Tongue (tissue), 2 donors: Measurements from ENCODE around the gene TXNRD1. TPM values are rescaled to one million over a fixed set of nuclear protein-coding genes. Genes with fewer than 3 reads are reported as not detected.
"Not testable (repeated sequence)": the region's sequence is repeated elsewhere in the genome, so short reads cannot be mapped to it uniquely, and the experiment has no call there.

ENCODE experiments used
- DNase-seq: peaks from one replicate; pipeline ENCODE4 v3.0.0-alpha.2; 2015
- total RNA-seq: library from RNA; depleted of rRNA; stranded (reverse); fragments of >200 nt; gene quantifications from one replicate; pipeline ENCODE4 v1.2.3, GENCODE V29; 2014

The TXNRD1 gene
- total RNA-seq, 1 donor from 2014 or later: 56.1 TPM

GRCh38 chr12:104372721-104373335 lies 157.2 kb downstream of the TXNRD1 start:
- DNase-seq: no peak

DNA sequence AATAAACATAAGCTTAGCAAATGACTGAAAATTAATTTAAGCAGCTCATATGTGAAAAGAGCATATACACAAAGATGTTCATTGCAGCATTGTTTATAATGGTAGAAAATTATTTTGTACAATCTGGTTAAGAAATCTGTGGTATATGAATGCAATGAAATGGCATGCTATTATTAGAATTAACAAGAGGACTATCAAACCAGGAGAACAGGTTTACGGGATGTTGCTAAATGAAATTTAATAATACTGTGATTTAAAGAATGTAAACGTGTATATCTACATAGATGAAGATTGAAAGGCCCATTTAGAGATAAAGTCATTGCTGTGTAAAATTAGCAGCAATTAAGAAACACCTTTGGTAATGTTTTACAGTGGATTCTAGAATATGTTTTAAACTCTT lies 158.5 kb downstream of the TXNRD1 start:
- DNase-seq: no peak

DNA sequence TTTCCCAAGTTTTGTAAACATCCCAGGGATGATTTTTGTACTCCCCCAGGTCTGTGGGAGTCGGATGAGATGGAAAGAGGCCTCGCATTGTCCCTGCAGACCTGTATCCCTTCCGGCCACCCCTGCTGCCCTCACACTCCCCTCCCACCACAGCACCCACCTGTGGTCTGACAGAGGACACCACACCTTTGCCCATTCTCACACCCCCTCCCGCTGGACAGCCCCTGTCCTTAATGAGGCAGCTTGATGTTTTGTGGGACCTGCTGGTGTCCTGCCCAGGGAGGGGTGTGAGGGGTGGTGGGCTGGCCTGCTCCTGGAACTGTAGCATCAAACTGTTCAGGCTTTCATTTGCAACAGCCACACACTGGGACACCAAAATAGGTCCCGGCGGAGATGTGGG lies 159.2 kb downstream of the TXNRD1 start:
- DNase-seq: no peak

GRCh38 chr12:104375775-104376174 lies 160.2 kb downstream of the TXNRD1 start:
- DNase-seq: no peak

DNA sequence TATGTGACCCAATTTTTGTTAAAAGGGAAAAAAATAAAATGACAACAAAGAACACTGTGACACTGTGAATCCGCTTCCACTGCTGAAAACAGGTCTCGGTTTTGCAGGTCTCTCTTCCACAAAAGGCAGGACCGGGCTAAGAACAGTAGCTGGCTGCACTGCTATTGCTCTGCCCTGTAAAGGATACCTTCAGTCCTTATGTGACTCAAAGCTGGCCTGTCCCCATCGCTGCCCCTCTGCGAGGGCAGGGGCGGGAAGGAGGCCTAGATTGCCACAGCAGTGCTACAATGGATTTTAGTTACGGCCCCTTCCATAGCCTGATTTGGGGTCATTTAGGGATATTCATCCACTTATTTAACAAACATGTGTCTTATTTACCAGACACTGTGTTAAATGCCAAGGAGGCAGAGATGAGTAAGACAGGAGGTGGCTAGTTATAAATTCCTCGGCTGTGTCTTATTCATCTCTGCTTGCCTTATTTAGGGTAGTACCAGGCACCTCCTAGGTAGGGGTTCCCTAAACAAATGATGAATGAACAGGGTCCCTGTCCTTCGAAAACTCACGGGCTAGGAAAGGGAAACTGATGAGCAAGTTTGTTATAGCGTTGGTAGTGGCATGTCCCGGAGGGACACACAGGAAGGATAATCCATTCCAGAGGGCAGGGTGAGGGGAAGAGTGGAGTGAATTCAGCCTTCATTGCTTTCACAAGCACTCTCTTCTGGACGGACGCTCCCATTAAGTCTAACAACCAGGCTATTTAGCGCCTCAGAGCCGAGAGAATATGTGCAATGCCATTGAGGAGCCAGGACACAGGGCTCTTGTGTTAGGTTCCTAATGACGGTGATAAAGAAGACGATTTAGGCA lies 161.3 kb downstream of the TXNRD1 start:
- no peak for DNase-seq

DNA sequence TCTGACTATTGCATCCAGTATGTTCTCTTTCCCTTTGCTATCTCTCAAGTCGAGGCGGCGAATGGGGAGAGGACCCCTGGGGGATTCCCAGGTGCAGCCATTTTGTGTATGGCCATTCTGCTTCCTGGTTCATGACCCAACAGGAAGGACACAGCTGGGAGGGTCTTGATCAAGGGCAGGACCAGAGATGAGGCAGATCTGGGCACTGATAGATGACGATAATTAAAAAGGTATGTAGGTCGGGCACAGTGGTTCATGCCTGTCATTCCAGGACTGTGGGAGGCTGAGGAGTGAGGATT lies 161.9 kb downstream of the TXNRD1 start:
- DNase-seq: no peak

- DNase-seq: no peak
These were observed 162.8 kb downstream of the TXNRD1 start for GRCh38 chr12:104378427-104378826.

DNA sequence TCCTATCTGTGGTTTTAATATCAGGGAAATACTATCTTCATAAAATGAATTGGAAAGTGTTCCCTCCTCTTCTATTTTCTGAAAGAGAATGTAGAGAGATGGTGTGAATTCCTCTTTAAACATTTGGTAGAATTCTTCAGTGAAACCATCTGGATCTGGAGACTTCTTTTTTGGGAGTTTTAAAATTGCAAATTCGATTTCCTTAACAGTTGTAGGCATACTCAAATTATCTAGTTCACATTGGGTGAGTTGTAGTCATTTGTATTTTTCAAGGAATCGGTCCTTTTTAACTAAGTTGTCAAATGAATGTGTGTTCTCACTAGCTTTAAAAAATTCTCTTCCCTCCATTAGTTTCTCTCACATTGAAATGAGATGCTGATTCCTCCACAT lies 165.8 kb downstream of the TXNRD1 start:
- DNase-seq: no peak

GRCh38 chr12:104381731-104382480 lies 166.3 kb downstream of the TXNRD1 start:
- peak; percentile 93 for DNase-seq

- no peak for DNase-seq
These were observed 168.7 kb downstream of the TXNRD1 start for GRCh38 chr12:104384141-104384880.

- no peak for DNase-seq
These were observed 169.9 kb downstream of the TXNRD1 start for GRCh38 chr12:104385510-104385909.

- DNase-seq: no peak
These were observed 170.9 kb downstream of the TXNRD1 start for GRCh38 chr12:104386461-104386860.

DNA sequence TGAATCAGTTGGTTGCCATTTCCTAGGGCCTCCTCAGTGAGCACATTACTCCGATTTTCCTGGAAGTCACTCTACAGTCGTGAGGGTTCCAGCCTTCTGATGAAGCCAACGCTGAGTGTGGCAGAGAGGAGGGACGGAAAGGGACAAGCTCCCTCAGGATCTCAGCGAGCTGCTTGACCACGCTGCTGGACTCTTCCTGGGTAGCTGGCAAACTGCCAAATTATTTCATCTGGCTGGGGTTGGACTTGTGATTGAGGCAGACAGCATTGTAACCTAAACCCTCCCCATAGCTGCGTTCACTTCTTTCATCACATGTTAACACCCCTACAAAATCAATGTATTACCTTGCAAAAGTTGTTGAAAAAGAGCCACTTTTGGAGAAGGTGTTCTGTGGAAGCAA lies 171.6 kb downstream of the TXNRD1 start:
- peak; percentile 25 for DNase-seq

DNA sequence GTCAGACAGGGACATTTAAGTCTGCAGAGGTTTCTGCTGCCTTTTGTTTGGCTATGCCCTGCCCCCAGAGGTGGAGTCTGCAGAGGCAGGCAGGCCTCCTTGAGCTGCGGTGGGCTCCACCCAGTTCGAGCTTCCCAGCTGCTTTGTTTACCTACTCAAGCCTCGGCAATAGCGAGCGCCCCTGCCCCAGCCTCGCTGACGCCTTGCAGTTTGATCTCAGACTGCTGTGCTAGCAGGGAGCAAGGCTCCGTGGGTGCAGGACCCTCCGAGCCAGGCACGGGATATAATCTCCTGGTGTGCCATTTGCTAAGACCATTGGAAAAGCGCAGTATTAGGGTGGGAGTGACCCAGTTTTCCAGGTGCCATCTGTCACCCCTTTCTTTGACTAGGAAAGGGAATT lies 178.5 kb downstream of the TXNRD1 start:
- DNase-seq: not testable (repeated sequence)

Other genes starting within 250 kb of the TXNRD1 start
- gene TDG, start 249.9 kb upstream of the TXNRD1 start, total RNA-seq: 31.5 TPM
- 40.3 TPM for gene GLT8D2, start 165.6 kb upstream of the TXNRD1 start, total RNA-seq
- gene HCFC2, start 151.2 kb upstream of the TXNRD1 start, total RNA-seq: 60.9 TPM
- 21.6 TPM for gene NFYB, start 77.6 kb upstream of the TXNRD1 start, total RNA-seq
- 3.8 TPM for gene EID3, start 88.0 kb downstream of the TXNRD1 start, total RNA-seq
- gene CHST11, start 241.2 kb downstream of the TXNRD1 start, total RNA-seq: 5.8 TPM